SJCRH30 (cell line): ENCODE data around the gene ARSA. TPM values are rescaled to one million over a fixed set of nuclear protein-coding genes. Genes with fewer than 3 reads are reported as not detected.
A peak's percentile ranks its signal among the peaks of the same experiment; 100 is the strongest.
"Not testable (repeated sequence)": the region's sequence is repeated elsewhere in the genome, so short reads cannot be mapped to it uniquely, and the experiment has no call there.

Source experiments
- DNase-seq, 2 experiments: peaks; one replicate each; pipeline ENCODE4 v3.0.0-alpha.2; 2015 to 2020
- H3K27ac ChIP-seq: fragments of 250-450 bp; sonication (Bioruptor Pico); 2 replicates; pipeline ENCODE4 v1.5.1; 2020; ENCODE audit warnings: mild to moderate bottlenecking, moderate library complexity
- H3K27me3 ChIP-seq: fragments of 250-450 bp; sonication (Bioruptor Pico); 2 replicates; pipeline ENCODE4 v1.5.1; 2020; ENCODE audit warnings: mild to moderate bottlenecking, moderate library complexity
- H3K36me3 ChIP-seq: fragments of 250-450 bp; sonication (Bioruptor Pico); 2 replicates; pipeline ENCODE4 v1.5.1; 2020; ENCODE audit warnings: mild to moderate bottlenecking, moderate library complexity
- H3K4me1 ChIP-seq: fragments of 250-450 bp; sonication (Bioruptor Pico); 2 replicates; pipeline ENCODE4 v1.5.1; 2020; ENCODE audit warnings: mild to moderate bottlenecking, moderate library complexity
- H3K4me3 ChIP-seq: fragments of 250-450 bp; sonication (Bioruptor Pico); 2 replicates; pipeline ENCODE4 v1.5.1; 2020; ENCODE audit warnings: mild to moderate bottlenecking, moderate library complexity
- H3K9me3 ChIP-seq: fragments of 250-450 bp; sonication (Bioruptor Pico); replicated peaks from 2 replicates; pipeline ENCODE4 v1.5.1; 2020; ENCODE audit warnings: mild to moderate bottlenecking, moderate library complexity
- total RNA-seq: library from RNA; depleted of rRNA; stranded (reverse); fragments of >200 nt; shearing (Covaris generic); gene quantifications from 2 replicates; pipeline ENCODE4 v1.2.3, GENCODE V29; 2014

ARSA gene
- total RNA-seq, 1 experiment from 2014 or later, result 1.8 TPM

DNA sequence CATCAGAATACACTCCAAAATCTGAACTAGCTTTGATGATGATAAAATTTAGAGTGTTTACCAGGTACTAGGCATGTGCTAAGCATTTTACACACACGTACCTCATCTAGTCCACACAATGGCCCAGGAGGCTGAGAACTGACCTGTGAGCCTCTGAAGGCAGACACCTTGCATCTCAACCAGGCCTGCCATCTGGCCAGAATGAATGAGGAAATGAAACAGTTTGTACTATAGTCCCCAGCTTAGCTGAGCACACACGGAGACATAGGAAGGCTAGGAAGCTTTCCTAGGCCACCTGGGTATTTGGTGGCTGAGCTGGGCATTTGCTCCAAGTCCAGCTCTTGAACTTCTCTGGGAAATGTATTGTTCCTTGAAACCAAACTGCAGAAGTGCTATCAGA, 37.8 kb upstream of the ARSA start:
- DNase-seq, result no peak
- Histone ChIP-seq H3K4me3 (no peak overlapping the region), H3K27me3 (0 out of 2 replicates have a peak, but pooled peaks cover 12% of the 10 kb centered on the region), H3K36me3 (no peaks in the 10 kb centered on the region), H3K9me3 (no peaks in the 10 kb centered on the region), H3K27ac (no peak overlapping the region), H3K4me1 (no peaks in the 10 kb centered on the region)

DNA sequence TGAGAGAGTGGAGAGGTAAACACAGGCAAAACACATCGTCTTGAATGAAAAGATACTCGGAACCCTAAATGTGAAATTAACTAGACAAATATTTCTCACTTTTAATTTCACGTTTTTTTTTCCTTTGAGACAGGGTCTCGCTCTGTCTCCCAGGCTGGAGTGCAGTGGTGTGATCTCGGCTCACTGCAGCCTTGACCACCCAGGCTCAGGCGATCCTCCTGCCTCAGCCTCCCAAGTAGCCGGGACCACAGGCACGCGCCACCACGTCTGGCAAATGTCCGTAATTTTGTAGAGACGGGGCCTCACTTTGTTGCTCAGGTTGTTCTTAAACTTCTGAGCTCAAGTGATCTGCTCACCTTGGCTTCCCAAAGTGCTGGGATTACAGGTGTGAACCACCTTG, 37.3 kb upstream of the ARSA start:
- 0 out of 2 replicates have a peak, but pooled peaks cover 12% of the 10 kb centered on the region for H3K27me3 ChIP-seq
- no peak for DNase-seq
- H3K27ac ChIP-seq, result no peak overlapping the region
- no peaks in the 10 kb centered on the region for H3K4me1 ChIP-seq
- H3K4me3 ChIP-seq, result no peak overlapping the region
- H3K36me3 ChIP-seq, result no peaks in the 10 kb centered on the region
- H3K9me3 ChIP-seq, result no peaks in the 10 kb centered on the region

DNA sequence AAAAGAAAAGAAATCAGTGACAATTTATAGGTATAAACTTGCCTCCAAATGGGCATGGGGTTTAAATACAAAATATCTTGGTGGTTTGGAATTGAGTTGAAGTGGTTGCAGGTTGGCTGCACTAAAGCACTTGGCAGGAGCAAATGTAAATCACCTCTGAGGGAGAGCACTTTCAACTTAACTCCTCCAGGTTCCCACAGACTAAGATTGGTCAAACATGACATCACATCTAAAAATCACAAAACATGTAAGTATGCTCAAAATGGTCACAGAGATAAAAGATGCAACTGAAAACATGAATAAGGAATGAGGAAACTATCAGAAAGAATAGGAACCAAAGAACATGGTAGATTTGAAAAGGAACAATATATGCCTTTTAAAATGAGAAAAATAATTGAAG, 32.4 kb upstream of the ARSA start:
- Histone ChIP-seq H3K9me3 (no peaks in the 10 kb centered on the region), H3K36me3 (no peaks in the 10 kb centered on the region), H3K4me3 (no peak overlapping the region), H3K27ac (no peak overlapping the region), H3K4me1 (no peaks in the 10 kb centered on the region), H3K27me3 (no peaks in the 10 kb centered on the region)
- DNase-seq, result no peak

DNA sequence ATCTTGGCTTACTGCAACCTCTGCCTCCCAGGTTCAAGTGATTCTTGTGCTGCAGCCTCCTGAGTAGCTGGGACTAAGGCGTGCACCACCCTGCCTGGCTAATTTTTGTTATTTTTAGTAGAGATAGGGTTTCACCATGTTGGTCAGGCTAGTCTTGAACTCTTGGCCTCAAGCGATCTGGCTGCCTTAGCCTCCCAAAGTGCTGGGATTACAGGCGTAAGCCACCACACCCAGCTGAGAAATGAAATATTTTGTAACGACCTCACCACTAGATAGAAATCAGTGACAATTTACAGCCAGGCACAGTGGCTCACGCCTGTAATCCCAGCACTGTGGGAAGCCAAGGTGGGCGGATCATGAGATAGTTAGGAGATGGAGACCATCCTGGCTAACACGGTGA, 31.8 kb upstream of the ARSA start:
- H3K27ac ChIP-seq, H3K4me1 ChIP-seq, H3K4me3 ChIP-seq: not testable (repeated sequence)

DNA sequence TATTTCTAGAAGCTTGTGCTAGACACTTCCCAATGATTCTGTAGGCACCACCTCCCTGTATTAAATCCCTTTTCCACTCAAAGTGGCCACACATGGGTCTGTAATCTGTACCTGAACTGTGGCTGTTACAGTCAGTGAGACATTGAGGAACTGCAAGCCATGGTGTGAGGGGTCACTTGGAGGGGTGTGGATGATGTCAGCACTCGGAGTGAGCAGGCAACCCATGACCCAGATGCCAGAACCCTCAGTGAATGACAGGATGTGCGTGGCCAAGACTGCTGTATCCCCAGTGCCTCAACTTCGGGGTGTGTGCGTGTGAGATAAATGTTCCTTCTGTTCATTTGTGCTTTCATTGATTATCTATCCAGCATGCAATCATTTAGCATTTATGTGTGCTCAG, 30.0 kb upstream of the ARSA start:
- Histone ChIP-seq H3K27me3 (no peaks in the 10 kb centered on the region; the same call in 1 of the 2 replicates), H3K36me3 (no peaks in the 10 kb centered on the region), H3K4me3 (no peak overlapping the region), H3K27ac (no peak overlapping the region), H3K4me1 (no peaks in the 10 kb centered on the region), H3K9me3 (no peaks in the 10 kb centered on the region)
- DNase-seq, result no peak

More for the DNA sequence above, 31.8 kb upstream of the ARSA start:
- not testable (repeated sequence) for H3K9me3 ChIP-seq, H3K36me3 ChIP-seq, DNase-seq, H3K27me3 ChIP-seq

DNA sequence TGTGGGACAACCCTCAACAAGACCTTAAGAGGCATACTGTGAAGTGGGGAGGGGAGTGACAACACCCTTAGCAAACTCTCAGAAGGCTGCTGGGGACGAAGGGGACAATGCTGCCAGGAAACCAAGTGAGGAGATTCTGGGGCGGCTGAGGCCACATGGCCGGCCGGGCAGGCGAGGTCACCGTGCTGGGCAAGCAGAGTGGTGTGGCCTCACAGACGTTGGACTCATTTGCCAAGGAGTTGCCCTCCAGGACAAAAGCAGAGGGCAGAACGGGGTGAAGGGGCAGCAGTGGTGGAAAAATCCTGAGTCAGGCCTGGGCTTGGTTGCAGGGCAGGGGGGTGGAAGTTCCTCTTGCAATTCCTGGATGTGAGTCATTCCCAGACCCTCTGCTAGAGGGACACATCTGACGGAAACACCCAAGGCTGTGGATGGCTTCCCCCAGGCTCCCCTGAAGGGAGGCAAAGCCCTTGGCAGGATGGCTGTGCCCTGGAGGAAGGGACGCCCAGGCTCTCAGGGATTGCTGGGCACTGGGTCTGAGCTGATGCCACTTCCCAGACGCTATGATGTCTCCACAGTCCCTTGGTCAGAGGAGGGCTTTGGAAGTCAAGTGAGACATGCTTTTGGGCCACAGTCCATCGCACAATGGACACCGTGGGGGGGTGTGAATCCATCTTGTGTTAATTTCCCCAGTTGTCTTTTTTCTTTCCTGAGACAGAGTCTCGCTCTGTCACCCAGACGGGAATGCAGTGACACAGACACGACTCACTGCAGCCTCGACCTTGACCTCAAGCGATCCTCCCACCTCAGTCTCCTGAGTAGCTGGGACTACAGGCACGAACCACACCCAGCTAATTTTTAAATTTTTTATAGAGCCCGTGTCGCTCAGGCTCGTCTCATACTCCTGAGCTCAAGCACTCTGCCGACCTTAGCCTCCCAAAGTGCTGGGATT, 28.4 kb upstream of the ARSA start:
- Histone ChIP-seq H3K27me3 (no peaks in the 10 kb centered on the region; the same call in 1 of the 2 replicates), H3K9me3 (no peaks in the 10 kb centered on the region), H3K4me1 (no peaks in the 10 kb centered on the region), H3K4me3 (no peak overlapping the region), H3K36me3 (no peaks in the 10 kb centered on the region), H3K27ac (no peak overlapping the region)
- no peak for DNase-seq

DNA sequence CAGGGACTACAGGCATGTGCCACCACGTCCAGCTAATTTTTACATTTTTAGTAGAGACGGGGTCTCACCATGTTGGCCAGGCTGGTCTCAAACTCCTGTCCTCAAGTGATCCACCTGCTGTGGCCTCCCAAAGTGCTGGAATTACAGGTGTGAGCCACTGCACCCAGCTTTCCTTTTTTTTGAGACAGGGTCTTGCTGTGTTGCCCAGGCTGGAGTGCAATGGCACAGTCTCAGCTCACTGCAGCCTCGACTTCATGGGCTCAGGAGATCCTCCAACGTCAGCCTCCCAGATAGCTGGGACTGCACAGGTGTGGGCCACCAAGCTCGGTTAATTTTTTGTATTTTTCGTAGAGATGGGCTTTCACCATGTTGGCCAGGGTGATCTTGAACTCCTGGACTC, 26.7 kb upstream of the ARSA start:
- DNase-seq, H3K27ac ChIP-seq, H3K27me3 ChIP-seq, H3K9me3 ChIP-seq, H3K36me3 ChIP-seq, H3K4me3 ChIP-seq, H3K4me1 ChIP-seq: not testable (repeated sequence)

DNA sequence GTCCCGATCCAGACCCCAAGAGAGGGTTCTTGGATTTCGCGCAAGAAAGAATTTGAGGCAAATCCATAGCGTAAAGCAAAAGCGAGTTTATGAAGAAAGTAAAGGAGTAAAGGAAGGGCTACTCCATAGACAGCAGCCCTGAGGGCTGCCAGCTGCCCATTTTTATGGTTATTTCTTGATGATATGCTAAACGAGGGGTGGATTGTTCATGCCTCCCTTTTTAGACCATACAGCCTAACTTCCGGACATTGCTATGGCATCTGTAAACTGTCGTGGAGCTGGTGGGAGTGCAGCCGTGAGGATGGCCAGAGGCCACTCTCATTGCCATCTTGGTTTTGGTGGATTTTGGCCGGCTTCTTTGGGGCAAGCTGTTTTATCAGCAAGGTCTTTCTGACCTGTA, 25.3 kb upstream of the ARSA start:
- no peak for DNase-seq
- Histone ChIP-seq H3K4me3 (no peak overlapping the region), H3K36me3 (no peaks in the 10 kb centered on the region), H3K9me3 (peaks cover 12% of the 10 kb centered on the region; the same call in 1 of the 2 replicates), H3K27me3 (no peaks in the 10 kb centered on the region; the same call in 1 of the 2 replicates), H3K4me1 (no peaks in the 10 kb centered on the region), H3K27ac (no peak overlapping the region)

DNA sequence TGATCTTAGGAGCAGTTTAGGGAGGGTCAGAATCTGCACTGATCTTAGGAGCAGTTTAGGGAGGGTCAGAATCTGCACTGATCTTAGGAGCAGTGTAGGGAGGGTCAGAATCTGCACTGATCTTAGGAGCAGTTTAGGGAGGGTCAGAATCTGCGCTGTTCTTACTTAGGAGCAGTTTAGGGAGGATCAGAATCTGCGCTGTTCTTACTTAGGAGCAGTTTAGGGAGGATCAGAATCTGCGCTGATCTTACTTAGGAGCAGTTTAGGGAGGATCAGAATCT, 15.8 kb upstream of the ARSA start:
- Histone ChIP-seq H3K9me3 (peaks cover 14% of the 10 kb centered on the region), H3K27me3 (peaks cover 15% of the 10 kb centered on the region; the same call in 1 of the 2 replicates)
- not testable (repeated sequence) for DNase-seq, H3K4me3 ChIP-seq, H3K4me1 ChIP-seq, H3K27ac ChIP-seq, H3K36me3 ChIP-seq

DNA sequence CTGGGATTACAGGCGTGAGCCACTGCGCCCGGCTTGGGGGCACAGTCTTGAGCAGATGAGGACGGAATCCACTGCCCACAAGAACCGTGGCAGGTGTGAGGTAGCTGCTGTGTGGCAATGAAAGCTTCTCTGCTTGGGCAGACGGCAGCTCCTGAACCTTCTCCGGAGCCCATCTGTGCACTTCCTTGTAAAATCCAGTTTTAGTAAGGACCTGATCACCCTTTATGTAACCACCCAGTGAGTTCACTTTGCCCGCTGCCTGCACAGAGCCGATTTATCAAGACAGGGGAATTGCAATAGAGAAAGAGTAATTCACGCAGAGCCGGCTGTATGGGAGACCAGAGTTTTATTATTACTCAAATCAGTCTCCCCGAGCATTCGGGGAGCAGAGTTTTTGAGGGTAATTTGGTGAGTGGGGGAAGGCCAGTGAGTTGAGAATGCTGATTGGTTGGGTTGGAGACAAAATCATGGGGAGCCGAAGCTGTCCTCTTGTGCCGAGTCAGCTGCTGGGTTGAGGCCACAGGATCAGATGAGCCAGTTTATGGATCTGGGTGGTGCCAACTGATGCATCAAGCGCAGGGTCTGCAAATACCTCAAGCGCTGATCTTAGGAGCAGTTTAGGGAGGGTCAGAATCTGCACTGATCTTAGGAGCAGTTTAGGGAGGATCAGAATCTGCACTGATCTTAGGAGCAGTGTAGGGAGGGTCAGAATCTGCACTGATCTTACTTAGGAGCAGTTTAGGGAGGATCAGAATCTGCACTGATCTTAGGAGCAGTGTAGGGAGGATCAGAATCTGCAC, 15.3 kb upstream of the ARSA start:
- not testable (repeated sequence) for H3K36me3 ChIP-seq, H3K4me3 ChIP-seq, H3K9me3 ChIP-seq, DNase-seq, H3K27ac ChIP-seq, H3K4me1 ChIP-seq
- H3K27me3 ChIP-seq, result peaks cover 15% of the 10 kb centered on the region; the same call in 1 of the 2 replicates

DNA sequence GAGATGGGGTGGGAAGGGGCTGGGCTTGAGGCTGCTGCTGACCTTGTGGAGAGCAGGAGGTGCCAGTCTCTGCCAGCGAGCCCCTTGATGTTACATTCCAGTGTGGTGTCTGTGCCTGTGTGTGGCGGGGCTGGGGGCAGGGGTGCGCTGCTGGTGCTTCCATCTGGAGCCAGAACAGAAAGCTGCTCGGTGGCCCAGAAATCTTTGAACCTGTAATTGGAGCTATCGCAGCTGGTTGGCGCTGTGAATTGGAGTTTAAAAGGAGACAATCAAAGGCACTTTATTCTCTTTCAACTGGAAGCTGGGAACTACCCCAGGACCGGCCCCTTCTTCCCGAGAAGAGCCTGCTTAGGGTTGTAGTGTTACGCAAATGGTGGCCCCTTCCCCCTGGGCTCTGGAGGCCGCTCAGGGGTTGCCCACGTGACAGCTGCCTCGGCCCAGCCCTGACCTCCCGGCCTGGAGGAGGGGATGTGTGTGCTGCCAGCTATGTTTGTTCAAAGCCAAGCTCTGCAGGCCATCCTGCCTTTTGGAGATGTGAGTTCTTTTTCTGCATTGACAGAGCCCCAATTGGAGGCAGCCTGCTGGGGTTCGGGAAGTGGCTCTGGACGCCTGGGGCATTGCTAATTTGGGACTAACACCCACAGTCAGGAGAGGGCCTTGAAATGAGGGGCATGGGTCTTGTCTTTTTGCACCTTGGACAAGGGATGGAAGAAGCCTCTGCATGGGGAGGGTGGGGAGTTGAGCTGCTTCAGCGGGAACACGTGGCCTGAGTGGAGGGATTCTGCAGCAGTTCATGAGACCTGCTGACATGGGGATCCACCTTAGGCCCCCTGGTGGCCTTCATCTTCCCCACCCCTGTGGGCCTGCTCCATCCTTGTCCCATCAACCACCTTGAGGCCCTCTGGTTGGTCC, 14.0 kb upstream of the ARSA start:
- Histone ChIP-seq H3K4me1 (peaks cover 5% of the 10 kb centered on the region), H3K9me3 (0 out of 2 replicates have a peak, but pooled peaks cover 4% of the 10 kb centered on the region), H3K27me3 (peaks cover 15% of the 10 kb centered on the region; the same call in 1 of the 2 replicates), H3K4me3 (no peak overlapping the region), H3K36me3 (no peaks in the 10 kb centered on the region), H3K27ac (no peak overlapping the region)
- peak in 1 of 2 experiments; percentile 61 for DNase-seq

DNA sequence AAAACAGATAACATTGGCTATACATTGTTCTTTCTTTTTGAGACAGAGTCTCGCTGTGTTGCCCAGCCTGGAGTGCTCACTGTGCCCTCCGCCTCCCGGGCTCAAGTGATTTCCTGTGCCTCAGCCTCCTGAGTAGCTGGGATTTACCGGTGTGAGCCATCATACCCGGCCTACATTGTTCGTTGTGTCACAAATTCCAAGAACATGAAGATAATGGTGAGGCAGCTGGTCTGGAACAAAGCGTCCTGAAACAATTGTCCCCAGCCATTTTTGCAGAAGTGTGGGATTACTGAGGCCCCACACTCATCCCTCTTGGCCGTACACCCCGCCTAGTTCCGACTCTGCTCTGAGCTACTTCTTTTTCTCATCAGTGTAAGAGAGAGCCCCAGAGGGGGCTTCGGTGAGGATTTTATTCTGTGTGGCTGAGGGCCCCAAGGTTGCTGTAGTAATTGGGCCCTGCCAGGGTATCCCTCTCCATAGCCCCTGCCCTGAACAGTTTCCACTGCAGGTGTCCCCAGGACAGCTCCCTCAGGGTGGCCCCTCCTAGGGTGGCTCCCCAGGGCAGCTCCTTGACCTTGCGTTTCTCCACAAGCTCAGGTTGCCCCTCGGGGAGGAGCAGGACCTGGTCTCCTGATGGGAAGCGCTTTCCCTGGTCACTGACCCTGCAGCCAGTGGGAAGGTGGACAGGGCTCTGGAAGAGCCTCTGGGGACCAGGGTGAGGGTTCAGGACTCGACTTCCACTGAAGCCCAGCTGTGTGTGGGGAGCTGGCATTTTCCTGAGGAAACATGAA, 13.1 kb upstream of the ARSA start:
- Histone ChIP-seq H3K4me1 (peaks cover 5% of the 10 kb centered on the region), H3K9me3 (0 out of 2 replicates have a peak, but pooled peaks cover 4% of the 10 kb centered on the region), H3K36me3 (no peaks in the 10 kb centered on the region), H3K27me3 (peaks cover 15% of the 10 kb centered on the region; the same call in 1 of the 2 replicates), H3K4me3 (no peak overlapping the region), H3K27ac (no peak overlapping the region)
- no peak for DNase-seq

DNA sequence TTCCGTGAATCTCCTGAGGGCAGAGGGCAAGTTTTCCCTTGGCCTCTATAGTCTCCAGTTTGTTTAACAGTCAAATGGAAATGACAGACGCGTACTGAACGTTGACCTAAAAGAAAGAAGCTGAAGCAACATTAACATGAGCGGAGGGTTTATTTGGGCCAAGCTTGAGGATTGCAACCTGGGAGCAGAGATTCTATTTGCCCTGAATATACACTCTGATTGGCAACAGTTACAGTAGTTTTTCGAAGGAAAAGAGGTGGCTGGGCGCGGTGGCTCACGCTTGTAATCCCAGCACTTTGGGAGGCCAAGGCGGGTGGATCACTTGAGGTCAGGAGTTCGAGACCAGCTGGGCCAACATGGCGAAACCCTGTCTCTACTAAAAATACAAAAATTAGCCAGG, 12.3 kb upstream of the ARSA start:
- H3K27me3 ChIP-seq, result peaks cover 11% of the 10 kb centered on the region; the same call in 1 of the 2 replicates
- not testable (repeated sequence) for H3K27ac ChIP-seq, DNase-seq

DNA sequence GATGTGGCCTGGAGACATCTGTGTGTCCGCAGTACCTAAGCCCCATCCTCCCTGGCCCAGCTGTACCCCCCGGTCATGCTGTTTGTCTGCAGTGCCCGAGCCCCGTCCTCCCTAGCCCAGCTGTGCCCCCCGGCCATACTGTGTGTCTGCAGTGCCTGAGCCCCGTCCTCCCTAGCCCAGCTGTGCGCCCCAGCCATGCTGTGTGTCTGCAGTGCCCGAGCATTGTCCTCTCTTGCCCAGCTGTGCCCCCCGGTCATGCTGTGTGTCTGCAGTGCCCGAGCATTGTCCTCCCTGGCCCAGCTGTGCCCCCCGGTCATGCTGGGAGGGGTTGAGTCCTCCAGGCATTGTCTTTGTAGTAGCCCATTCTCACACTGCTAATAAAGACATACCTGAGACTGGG, 7.6 kb upstream of the ARSA start:
- Histone ChIP-seq H3K4me3 (no peak overlapping the region), H3K9me3 (0 out of 2 replicates have a peak, but pooled peaks cover 4% of the 10 kb centered on the region), H3K27me3 (no peaks in the 10 kb centered on the region), H3K36me3 (no peaks in the 10 kb centered on the region), H3K4me1 (0 out of 2 replicates have a peak, but pooled peaks cover 5% of the 10 kb centered on the region), H3K27ac (no peak overlapping the region)
- no peak for DNase-seq

More for the DNA sequence above, 12.3 kb upstream of the ARSA start:
- not testable (repeated sequence) for H3K4me3 ChIP-seq, H3K4me1 ChIP-seq, H3K9me3 ChIP-seq, H3K36me3 ChIP-seq
